K562 (cell line): ENCODE results near the gene PAFAH1B1. TPM values are rescaled to one million over a fixed set of nuclear protein-coding genes. Genes with fewer than 3 reads are reported as not detected.

Experiments used
- ATAC-seq: fragments of 200-7000 bp; cut with Tn5 transposase; 3 replicates; pipeline ENCODE4 v1.9.1; 2020; ENCODE audit warnings: moderate library complexity
- BruUV-seq: library from RNA; stranded (reverse); fragments of 400-500 nt; replicated peaks from 2 replicates; lab custom pipeline; 2021; lab: Mats Ljungman, UMichigan
- CTCF ChIA-PET: fragments of 300-600 bp; formaldehyde crosslinking; extraction: SDS; loops from one replicate; lab custom pipeline; 2021; ENCODE audit warnings: low intra/inter-chr PET ratio; lab: Yijun Ruan, JAX
- POLR2A ChIA-PET: fragments of 300-600, 350-650 bp; sonication (Branson Sonifier 250); formaldehyde crosslinking; extraction: SDS; loops from one replicate; lab custom pipeline; 2021; ENCODE audit warnings: antibody characterized with exemption, inconsistent platforms; lab: Yijun Ruan, JAX
- DNase-seq, 4 experiments: peaks; one replicate each; pipeline versions ENCODE4 v3.0.0 to v3.0.0-alpha.2; 2011 to 2018; ENCODE audit warnings: low spot score in 3 of 4, mixed read lengths in 3 of 4; ENCODE audit errors: extremely low read depth in 1 of 4
- FAIRE-seq: peaks from 2 replicates; lab custom pipeline; 2011; peaks lifted over from hg19 to GRCh38; lab: Jason Lieb, UNC
- H2AFZ ChIP-seq: 2 replicates; pipeline ENCODE4 v1.6.0; 2011; ENCODE audit warnings: low read depth, low read length, control low read depth, inconsistent platforms
- H3K27ac ChIP-seq: fragments of 200-600 bp; 3 replicates; pipeline ENCODE4 v1.8.0; 2011; ENCODE audit warnings: low read depth, mild to moderate bottlenecking, control low read depth, inconsistent platforms, low read length, moderate library complexity, mixed read lengths; ENCODE audit errors: extremely low read depth
- H3K27me3 ChIP-seq, 2 experiments: fragments of 300-600 bp in 1 of 2; 2 replicates in 1 of 2; 3 replicates in 1 of 2; pipeline versions ENCODE4 v1.6.0 to v1.8.0; 2011; ENCODE audit warnings: inconsistent platforms in 2 of 2, low read length in 2 of 2, mild to moderate bottlenecking in 1 of 2, mixed read lengths in 1 of 2, moderate library complexity in 1 of 2; ENCODE audit not compliant: control insufficient read depth in 2 of 2, insufficient read depth in 2 of 2
- H3K36me3 ChIP-seq: fragments of 300-600 bp; 3 replicates; pipeline ENCODE4 v1.8.0; 2011; ENCODE audit warnings: mild to moderate bottlenecking, low read length, inconsistent platforms; ENCODE audit not compliant: control insufficient read depth, insufficient read depth
- H3K4me1 ChIP-seq, 2 experiments: fragments of 200-600 bp in 1 of 2; replicated peaks in 1 of 2; 2 replicates in 1 of 2; 3 replicates in 1 of 2; pipeline versions ENCODE4 v1.5.1 to v1.8.0; 2011; ENCODE audit warnings: inconsistent platforms in 2 of 2, low read length in 2 of 2, mild to moderate bottlenecking in 1 of 2, mixed read lengths in 1 of 2, moderate library complexity in 1 of 2; ENCODE audit not compliant: control insufficient read depth in 2 of 2, insufficient read depth in 2 of 2
- H3K4me2 ChIP-seq: 2 replicates; pipeline ENCODE4 v1.6.1; 2011; ENCODE audit warnings: low read length, control low read depth, inconsistent platforms, mixed read lengths; ENCODE audit not compliant: insufficient read depth
- H3K4me3 ChIP-seq: fragments of 200-600 bp; sonication (generic), shearing (Covaris generic); 2 replicates; pipeline ENCODE4 v1.5.1; 2016; ENCODE audit warnings: control low read depth, inconsistent platforms
- H3K79me2 ChIP-seq: fragments of 200-600 bp; 3 replicates; pipeline ENCODE4 v1.8.0; 2011; ENCODE audit warnings: low read length, inconsistent platforms; ENCODE audit not compliant: control insufficient read depth, insufficient read depth
- H3K9ac ChIP-seq, 2 experiments: 2 replicates each; pipeline versions ENCODE4 v1.6.0 to v1.6.1; 2011; ENCODE audit warnings: low read depth in 2 of 2, low read length in 2 of 2, control low read depth in 1 of 2, inconsistent platforms in 1 of 2, mild to moderate bottlenecking in 1 of 2, mixed read lengths in 1 of 2; ENCODE audit not compliant: insufficient read depth in 1 of 2
- H3K9me1 ChIP-seq: one replicate; pipeline ENCODE4 v1.6.0; 2011; ENCODE audit warnings: inconsistent platforms, mild to moderate bottlenecking, low read length, moderate library complexity; ENCODE audit not compliant: control insufficient read depth, insufficient read depth
- H3K9me3 ChIP-seq: replicated peaks from 2 replicates; pipeline ENCODE4 v1.5.1; 2011; ENCODE audit warnings: low read depth, low read length, inconsistent platforms; ENCODE audit not compliant: control insufficient read depth, insufficient read depth
- H4K20me1 ChIP-seq: replicated peaks from 2 replicates; pipeline ENCODE4 v1.6.1; 2011; ENCODE audit warnings: low read length, inconsistent platforms, mixed read lengths; ENCODE audit not compliant: control insufficient read depth, insufficient read depth
- FUS ChIP-seq: fragments of 200-400 bp; formaldehyde crosslinking; optimal IDR thresholded peaks from 2 replicates; pipeline ENCODE3; 2017; ENCODE audit warnings: low read depth, low read length
- HEY1 ChIP-seq: fragments of 250-450 bp; sonication (Bioruptor Pico); IDR thresholded peaks from 2 replicates; pipeline ENCODE4 v1.5.0; 2020; ENCODE audit warnings: mild to moderate bottlenecking, moderate library complexity, borderline replicate concordance
- HMGN3 ChIP-seq: IDR thresholded peaks from 2 replicates; pipeline ENCODE4 v1.6.1; 2011; ENCODE audit warnings: borderline replicate concordance, low read depth, mild to moderate bottlenecking, mixed read lengths, low read length; ENCODE audit not compliant: insufficient read length; ENCODE audit errors: extremely low read depth
- L3MBTL2 ChIP-seq: fragments of 450-650 bp; IDR thresholded peaks from 2 replicates; pipeline ENCODE4 v1.6.1; 2016; ENCODE audit warnings: mild to moderate bottlenecking, moderate library complexity
- NRF1 ChIP-seq, 2 experiments: fragments of 450-650 bp; IDR thresholded peaks in 1 of 2; conservative IDR thresholded peaks in 1 of 2; 2 replicates each; pipeline ENCODE4 v1.6.1; 2014; ENCODE audit warnings: mild to moderate bottlenecking in 2 of 2
- PRDM10 ChIP-seq: fragments of 450-650 bp; IDR thresholded peaks from 2 replicates; pipeline ENCODE4 v1.6.1; 2018; ENCODE audit not compliant: partially characterized antibody
- WHSC1 ChIP-seq: IDR thresholded peaks from one replicate; pipeline ENCODE4 v1.6.1; 2012; ENCODE audit warnings: low read length, control low read depth, inconsistent platforms
- ZNF124 ChIP-seq: sonication (generic); formaldehyde crosslinking; IDR thresholded peaks from 2 replicates; pipeline ENCODE4 v1.8.1; 2022; ENCODE audit warnings: missing genetic modification reagents
- ZNF174 ChIP-seq: fragments of 250-450 bp; sonication (Bioruptor Pico); IDR thresholded peaks from 2 replicates; pipeline ENCODE4 v1.4.0; 2020; ENCODE audit warnings: mild to moderate bottlenecking
- ZNF282 ChIP-seq: sonication (generic); formaldehyde crosslinking; IDR thresholded peaks from 2 replicates; pipeline ENCODE4 v1.8.1; 2023; ENCODE audit warnings: missing genetic modification reagents
- WGBS: fragments of 100-300 bp; shearing (Covaris generic); methylation state at CpG from one replicate; pipeline ENCODE4 v1.1.6; 2016; ENCODE audit warnings: low coverage, mixed read lengths; ENCODE audit not compliant: insufficient coverage; ENCODE audit errors: missing lambda C conversion rate; 5-methylcytosine and 5-hydroxymethylcytosine counted together
- in situ Hi-C: fragments of 300-500 bp; cut with MboI; formaldehyde crosslinking; loops from 4 replicates; pipeline ENCODE4 v1.15.0; 2018; ENCODE audit warnings: inconsistent platforms, mixed read lengths
- intact Hi-C: fragments of 100-400 bp; cut with micrococcal nuclease; formaldehyde crosslinking; loops from 2 replicates; pipeline ENCODE4 v1.14.2; 2022
- polyA plus RNA-seq, 8 experiments: library from polyadenylated mRNA; depleted of rRNA in 4 of 8; stranded (reverse) in 5 of 8; unstranded in 3 of 8; fragments of >200 nt; fragmentation: Nextera tagmentation in 2 of 8; fragmentation: Illumina TruSeq in 1 of 8; extraction: Ambion mirVana in 2 of 8; extraction: Trizol in 1 of 8; gene quantifications; 2 replicates each; pipeline versions ENCODE4 v1.2.1 to v1.2.3, GENCODE V29; 2011 to 2014; ENCODE audit warnings: inconsistent platforms in 1 of 8, missing spikeins in 1 of 8
- total RNA-seq, 7 experiments: library from RNA; depleted of rRNA in 6 of 7; stranded (reverse); fragments of >200 nt in 6 of 7; fragmentation: Illumina TruSeq in 2 of 7; extraction: Trizol in 2 of 7; gene quantifications; 2 replicates each; pipeline versions ENCODE4 v1.2.1 to v1.2.3, GENCODE V29; 2011 to 2021; ENCODE audit warnings: low replicate concordance in 1 of 7
- TF ChIP-seq, protein P1 (sequence below): fragments of 450-650 bp; formaldehyde crosslinking; IDR thresholded peaks from 2 replicates; pipeline ENCODE4 v1.4.0; 2020; ENCODE audit warnings: mild to moderate bottlenecking, moderate library complexity
- TF ChIP-seq, protein P2 (sequence below): fragments of 250-450 bp; sonication (Bioruptor Pico); IDR thresholded peaks from 2 replicates; pipeline ENCODE4 v1.4.0; 2020

Gene PAFAH1B1
- total and polyA plus RNA-seq, 9 of the 15 experiments (the other 6 are each of a cell fraction or from before 2014, with no cell fraction given), result 23.3 to 66.4 (median 40.2) TPM

- no peak for FAIRE-seq
- Histone ChIP-seq H3K36me3 (peaks cover 9% of the 10 kb centered on the region; the same call in 2 of the 3 replicates), H3K27ac (no peak overlapping the region), H3K9ac (no peak overlapping the region), H3K9me3 (no peaks in the 10 kb centered on the region), H3K4me3 (no peak overlapping the region), H3K27me3 (no peaks in the 10 kb centered on the region), H2AFZ (no peak overlapping the region), H3K79me2 (no peaks in the 10 kb centered on the region; the same call in 2 of the 3 replicates), H3K9me1 (no peaks in the 10 kb centered on the region), H4K20me1 (no peaks in the 10 kb centered on the region), H3K4me2 (no peak overlapping the region)
- BruUV-seq, result no TSS peak
- DNase-seq, result no peak
- no peak for ATAC-seq
- in situ Hi-C loops, result no loop called here
- POLR2A ChIA-PET, result no interaction called here
- intact Hi-C loops, result no loop called here
- 96% methylated on average over 9 of the region's 11 CpGs for WGBS
- no peak for TF ChIP-seq NRF1 (conservative IDR thresholded peaks at IDR 0.05 in 1 of 2, IDR thresholded peaks at IDR 0.05 in 1 of 2)
- no peak for TF ChIP-seq PRDM10
- TF ChIP-seq HEY1 (CRISPR knock-in tag), result no peak
- no peak for TF ChIP-seq WHSC1
- no peak for TF ChIP-seq ZNF174 (CRISPR knock-in tag)
- TF ChIP-seq, protein P1, sequence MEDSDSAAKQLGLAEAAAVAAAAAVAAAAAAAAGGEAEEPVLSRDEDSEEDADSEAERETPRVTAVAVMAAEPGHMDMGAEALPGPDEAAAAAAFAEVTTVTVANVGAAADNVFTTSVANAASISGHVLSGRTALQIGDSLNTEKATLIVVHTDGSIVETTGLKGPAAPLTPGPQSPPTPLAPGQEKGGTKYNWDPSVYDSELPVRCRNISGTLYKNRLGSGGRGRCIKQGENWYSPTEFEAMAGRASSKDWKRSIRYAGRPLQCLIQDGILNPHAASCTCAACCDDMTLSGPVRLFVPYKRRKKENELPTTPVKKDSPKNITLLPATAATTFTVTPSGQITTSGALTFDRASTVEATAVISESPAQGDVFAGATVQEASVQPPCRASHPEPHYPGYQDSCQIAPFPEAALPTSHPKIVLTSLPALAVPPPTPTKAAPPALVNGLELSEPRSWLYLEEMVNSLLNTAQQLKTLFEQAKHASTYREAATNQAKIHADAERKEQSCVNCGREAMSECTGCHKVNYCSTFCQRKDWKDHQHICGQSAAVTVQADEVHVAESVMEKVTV, result no peak
- TF ChIP-seq FUS, result no peak
- no peak for TF ChIP-seq HMGN3
- TF ChIP-seq, protein P2, sequence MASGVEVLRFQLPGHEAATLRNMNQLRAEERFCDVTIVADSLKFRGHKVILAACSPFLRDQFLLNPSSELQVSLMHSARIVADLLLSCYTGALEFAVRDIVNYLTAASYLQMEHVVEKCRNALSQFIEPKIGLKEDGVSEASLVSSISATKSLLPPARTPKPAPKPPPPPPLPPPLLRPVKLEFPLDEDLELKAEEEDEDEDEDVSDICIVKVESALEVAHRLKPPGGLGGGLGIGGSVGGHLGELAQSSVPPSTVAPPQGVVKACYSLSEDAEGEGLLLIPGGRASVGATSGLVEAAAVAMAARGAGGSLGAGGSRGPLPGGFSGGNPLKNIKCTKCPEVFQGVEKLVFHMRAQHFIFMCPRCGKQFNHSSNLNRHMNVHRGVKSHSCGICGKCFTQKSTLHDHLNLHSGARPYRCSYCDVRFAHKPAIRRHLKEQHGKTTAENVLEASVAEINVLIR (CRISPR knock-in tag), result no peak
- no peak for TF ChIP-seq L3MBTL2
- no peak for TF ChIP-seq ZNF124 (CRISPR knock-in tag)
- no peak for TF ChIP-seq ZNF282
- TF ChIP-seq, all 486 proteins: peak for 0
- CTCF ChIA-PET, result no interaction called here
- no peaks in the 10 kb centered on the region for H3K4me1 ChIP-seq
Observed at GRCh38 chr17:2649191-2649590, 55.7 kb downstream of the PAFAH1B1 start.
